Breast epithelium (tissue), 4 donors: ENCODE results near the gene CARM1. TPM values are rescaled to one million over a fixed set of nuclear protein-coding genes. Genes with fewer than 3 reads are reported as not detected.

Source experiments
- DNase-seq, 2 donors: peaks; one replicate each; pipeline ENCODE4 v3.0.0-alpha.2; 2019; ENCODE audit warnings: low spot score in 2 of 2
- H3K27ac ChIP-seq, 2 donors: fragments of 200-600 bp; sonication (generic) in 1 of 2; one replicate each; pipeline ENCODE4 v1.5.1; 2016 to 2019; ENCODE audit warnings: mild to moderate bottlenecking in 1 of 2
- H3K27me3 ChIP-seq, 2 donors: fragments of 200-600 bp; sonication (generic) in 1 of 2; one replicate each; pipeline versions ENCODE4 v1.5.1 to v1.6.0; 2017 to 2019; ENCODE audit warnings: control low read depth in 1 of 2, mild to moderate bottlenecking in 1 of 2
- H3K36me3 ChIP-seq: fragments of 200-600 bp; one replicate; pipeline ENCODE4 v1.5.1; 2019
- H3K4me1 ChIP-seq, 2 donors: fragments of 200-600 bp; sonication (generic); one replicate each; pipeline ENCODE4 v1.5.1; 2016 to 2019; ENCODE audit warnings: control low read depth in 1 of 2
- H3K4me3 ChIP-seq, 3 donors: fragments of 200-600 bp; sonication (generic); 1 replicate in 2 of 3; 2 replicates in 1 of 3; pipeline ENCODE4 v1.5.1; 2016 to 2019; ENCODE audit warnings: mild to moderate bottlenecking in 3 of 3, moderate library complexity in 2 of 3
- H3K9me3 ChIP-seq, 2 donors: fragments of 200-600 bp; sonication (generic) in 1 of 2; one replicate each; pipeline ENCODE4 v1.5.1; 2016 to 2019; ENCODE audit warnings: control low read depth in 1 of 2
- CTCF ChIP-seq, 3 donors: fragments of 450-650 bp; IDR thresholded peaks; one replicate each; pipeline ENCODE4 v1.5.1; 2016 to 2017; ENCODE audit warnings: antibody characterized with exemption in 3 of 3, mild to moderate bottlenecking in 3 of 3, moderate library complexity in 3 of 3
- POLR2A ChIP-seq: fragments of 450-650 bp; IDR thresholded peaks from one replicate; pipeline ENCODE4 v1.6.1; 2016; ENCODE audit warnings: antibody characterized with exemption, mild to moderate bottlenecking, moderate library complexity
- POLR2AphosphoS5 ChIP-seq, 3 donors: sonication (generic); formaldehyde crosslinking; IDR thresholded peaks; one replicate each; pipeline ENCODE4 v1.6.1; 2017; ENCODE audit warnings: antibody characterized with exemption in 3 of 3
- intact Hi-C: fragments of 100-400 bp; cut with DNase I; formaldehyde crosslinking; loops from one replicate; pipeline ENCODE4 v1.15.1; 2023; ENCODE audit warnings: low total_unique reads
- total RNA-seq, 3 donors: library from RNA; depleted of rRNA; stranded (reverse); fragments of >200 nt; gene quantifications; one replicate each; pipeline ENCODE4 v1.1.0, GENCODE V29; 2016

The CARM1 gene
- total RNA-seq, 3 donors from 2014 or later: 11.6 to 17.3 (median 17.0) TPM

GRCh38 chr19:10839114-10840050 lies 32.0 kb upstream of the CARM1 start:
- Histone ChIP-seq H3K4me1 (no peaks in the 10 kb centered on the region), H3K9me3 (peaks cover 0 to 7% of the 10 kb centered on the region in 2 donors)
- intact Hi-C loops: no loop called here

GRCh38 chr19:10842788-10843187 lies 28.6 kb upstream of the CARM1 start:
- no peaks in the 10 kb centered on the region for H3K36me3 ChIP-seq
- no peak overlapping the region for H3K27ac ChIP-seq
- H3K4me3 ChIP-seq: no peak overlapping the region
- no peak for DNase-seq
- H3K4me1 ChIP-seq: no peaks in the 10 kb centered on the region
- no peaks in the 10 kb centered on the region for H3K27me3 ChIP-seq
- intact Hi-C loops: no loop called here
- peaks cover 0 to 7% of the 10 kb centered on the region in 2 donors for H3K9me3 ChIP-seq
- TF ChIP-seq POLR2A (no peak), POLR2AphosphoS5 (IDR thresholded peaks at IDR 0.05) (no peak), CTCF (IDR thresholded peaks at IDR 0.05) (no peak)

More at GRCh38 chr19:10839114-10840050, 32.0 kb upstream of the CARM1 start:
- Histone ChIP-seq H3K27me3 (no peaks in the 10 kb centered on the region), H3K36me3 (no peaks in the 10 kb centered on the region), H3K27ac (no peak overlapping the region), H3K4me3 (no peak overlapping the region)
- TF ChIP-seq POLR2AphosphoS5 (IDR thresholded peaks at IDR 0.05) (no peak), CTCF (IDR thresholded peaks at IDR 0.05) (no peak), POLR2A (no peak)
- no peak for DNase-seq

GRCh38 chr19:10846500-10847202 lies 24.7 kb upstream of the CARM1 start:
- intact Hi-C loops: no loop called here
- Histone ChIP-seq H3K27ac (no peak overlapping the region), H3K4me1 (no peaks in the 10 kb centered on the region), H3K9me3 (peaks cover 0 to 7% of the 10 kb centered on the region in 2 donors), H3K27me3 (no peaks in the 10 kb centered on the region), H3K36me3 (no peaks in the 10 kb centered on the region), H3K4me3 (no peak overlapping the region)
- no peak for DNase-seq
- no peak for TF ChIP-seq POLR2A
- no peak for TF ChIP-seq CTCF (IDR thresholded peaks at IDR 0.05)
- TF ChIP-seq POLR2AphosphoS5 (IDR thresholded peaks at IDR 0.05): no peak

GRCh38 chr19:10848230-10848856 lies 23.0 kb upstream of the CARM1 start, which contains the start of gene C19orf38:
Gene C19orf38 (plus strand): TSS chr19:10848415. CDS start chr19:10848509, 94 bp downstream.
- intact Hi-C loops: no loop called here
- DNase-seq: no peak
- Histone ChIP-seq H3K27ac (no peak within 1 kb of the TSS), H3K27me3 (no peaks in the 10 kb centered on the region), H3K36me3 (no peaks in the 10 kb centered on the region), H3K9me3 (peaks cover 0 to 7% of the 10 kb centered on the region in 2 donors), H3K4me1 (no peaks in the 10 kb centered on the region), H3K4me3 (no peak within 1 kb of the TSS)
- TF ChIP-seq CTCF (IDR thresholded peaks at IDR 0.05) (no peak), POLR2A (no peak), POLR2AphosphoS5 (IDR thresholded peaks at IDR 0.05) (no peak)
